CD14-positive monocyte (primary cell): ENCODE results near the gene PRAC1. TPM values are rescaled to one million over a fixed set of nuclear protein-coding genes. Genes with fewer than 3 reads are reported as not detected.
A peak's percentile ranks its signal among the peaks of the same experiment; 100 is the strongest.

Source experiments
- DNase-seq, 3 donors: peaks; one replicate each; pipeline ENCODE4 v3.0.0-alpha.2; 2011 to 2022
- H2AFZ ChIP-seq: 2 replicates; pipeline ENCODE4 v1.6.0; 2012; ENCODE audit warnings: mild to moderate bottlenecking, low read depth, low read length, inconsistent platforms; ENCODE audit not compliant: insufficient read depth, poor library complexity, severe bottlenecking
- H3K27ac ChIP-seq, 2 donors: 1 replicate in 1 of 2; 2 replicates in 1 of 2; pipeline ENCODE4 v1.5.1; 2012 to 2013; ENCODE audit warnings: low read length in 2 of 2, control low read depth in 1 of 2, inconsistent platforms in 1 of 2, low read depth in 1 of 2, mild to moderate bottlenecking in 1 of 2
- H3K27me3 ChIP-seq, 2 donors: one replicate each; pipeline versions ENCODE4 v1.6.0 to v1.6.1; 2011 to 2013; ENCODE audit warnings: low read length in 2 of 2; ENCODE audit not compliant: control insufficient read depth in 2 of 2, insufficient read depth in 2 of 2
- H3K36me3 ChIP-seq, 2 donors: replicated peaks in 1 of 2; 1 replicate in 1 of 2; 2 replicates in 1 of 2; pipeline versions ENCODE4 v1.5.1 to v1.6.1; 2012 to 2013; ENCODE audit warnings: low read length in 2 of 2, control low read depth in 1 of 2, inconsistent platforms in 1 of 2, mild to moderate bottlenecking in 1 of 2; ENCODE audit not compliant: insufficient read depth in 2 of 2, control insufficient read depth in 1 of 2
- H3K4me1 ChIP-seq, 2 donors: 1 replicate in 1 of 2; 2 replicates in 1 of 2; pipeline versions ENCODE4 v1.5.1 to v1.6.1; 2012 to 2013; ENCODE audit warnings: low read length in 2 of 2, control low read depth in 1 of 2, inconsistent platforms in 1 of 2, mild to moderate bottlenecking in 1 of 2, moderate library complexity in 1 of 2; ENCODE audit not compliant: insufficient read depth in 2 of 2, control insufficient read depth in 1 of 2
- H3K4me2 ChIP-seq: replicated peaks from 2 replicates; pipeline ENCODE3; 2012; ENCODE audit warnings: low read length, moderate library complexity, mild to moderate bottlenecking; ENCODE audit not compliant: poor library complexity, severe bottlenecking; ENCODE audit errors: extremely low read depth
- H3K4me3 ChIP-seq, 3 experiments: fragments of 200-600 bp in 1 of 3; sonication (generic) in 1 of 3; replicated peaks in 1 of 3; 1 replicate in 2 of 3; 2 replicates in 1 of 3; pipeline ENCODE4 v1.5.1; 2011 to 2013; ENCODE audit warnings: low read length in 3 of 3, mild to moderate bottlenecking in 3 of 3, control low read depth in 2 of 3, low read depth in 2 of 3, inconsistent platforms in 1 of 3, moderate library complexity in 1 of 3
- H3K79me2 ChIP-seq: 2 replicates; pipeline ENCODE4 v1.6.0; 2012; ENCODE audit warnings: mild to moderate bottlenecking, control low read depth, inconsistent platforms, low read length, moderate library complexity; ENCODE audit not compliant: insufficient read depth
- H3K9ac ChIP-seq: 2 replicates; pipeline ENCODE4 v1.6.0; 2017; ENCODE audit warnings: low read length, mild to moderate bottlenecking; ENCODE audit not compliant: insufficient read depth, poor library complexity, severe bottlenecking
- H3K9me3 ChIP-seq, 2 donors: replicated peaks in 1 of 2; 1 replicate in 1 of 2; 2 replicates in 1 of 2; pipeline versions ENCODE4 v1.5.1 to v1.6.1; 2012 to 2013; ENCODE audit warnings: low read length in 2 of 2, control low read depth in 1 of 2; ENCODE audit not compliant: control insufficient read depth in 1 of 2, insufficient read depth in 1 of 2
- H4K20me1 ChIP-seq: 2 replicates; pipeline ENCODE4 v1.6.0; 2012; ENCODE audit warnings: mild to moderate bottlenecking, low read length, control low read depth, moderate library complexity; ENCODE audit not compliant: insufficient read depth
- H3K27ac Mint-ChIP-seq, 7 donors: one replicate each; pipeline ENCODE4 v1.8.0; 2020; ENCODE audit warnings: mild to moderate bottlenecking in 7 of 7, mixed read lengths in 7 of 7, moderate library complexity in 6 of 7, inconsistent platforms in 2 of 7
- H3K27me3 Mint-ChIP-seq, 3 donors: one replicate each; pipeline ENCODE4 v1.8.0; 2021 to 2022; ENCODE audit warnings: low read depth in 3 of 3, mild to moderate bottlenecking in 3 of 3, mixed read lengths in 3 of 3, moderate library complexity in 3 of 3, inconsistent platforms in 1 of 3
- H3K36me3 Mint-ChIP-seq, 2 donors: one replicate each; pipeline ENCODE4 v1.8.0; 2020; ENCODE audit warnings: mixed read lengths in 2 of 2, inconsistent platforms in 1 of 2, mild to moderate bottlenecking in 1 of 2
- H3K4me1 Mint-ChIP-seq: one replicate; pipeline ENCODE4 v1.8.0; 2020; ENCODE audit warnings: mild to moderate bottlenecking, mixed read lengths
- H3K4me3 Mint-ChIP-seq, 2 donors: one replicate each; pipeline ENCODE4 v1.8.0; 2020; ENCODE audit warnings: mild to moderate bottlenecking in 2 of 2, mixed read lengths in 2 of 2, moderate library complexity in 1 of 2
- H3K9me3 Mint-ChIP-seq, 7 donors: one replicate each; pipeline ENCODE4 v1.8.0; 2020 to 2022; ENCODE audit warnings: mixed read lengths in 7 of 7, mild to moderate bottlenecking in 6 of 7, moderate library complexity in 6 of 7, inconsistent platforms in 2 of 7
- CTCF ChIP-seq: fragments of 200-600 bp; IDR thresholded peaks from one replicate; pipeline ENCODE4 v1.8.0; 2022; ENCODE audit warnings: antibody characterized with exemption, mild to moderate bottlenecking
- WGBS: methylation state at CpG from one replicate; pipeline ENCODE4 v1.1.5; 2013; ENCODE audit warnings: missing lambda C conversion rate; ENCODE audit not compliant: insufficient coverage; 5-methylcytosine and 5-hydroxymethylcytosine counted together
- intact Hi-C, 2 donors: fragments of 100-400 bp; cut with micrococcal nuclease; formaldehyde crosslinking; loops; one replicate each; pipeline versions ENCODE4 v1.15.0 to v1.15.1; 2023
- polyA plus RNA-seq, 3 donors: library from polyadenylated mRNA; depleted of rRNA in 1 of 3; unstranded in 2 of 3; stranded (reverse) in 1 of 3; fragments of 300-500 nt in 2 of 3; fragments of >200 nt in 1 of 3; fragmentation: Illumina TruSeq in 2 of 3; gene quantifications; 1 replicate in 2 of 3; 2 replicates in 1 of 3; pipeline ENCODE4 v1.2.3, GENCODE V29; 2012 to 2021

PRAC1 gene
- polyA plus RNA-seq, 3 donors: not detected

- Mint-ChIP-seq H3K36me3 (peaks cover 0 to 12% of the 10 kb centered on the region in 2 donors), H3K27me3 (peaks cover 85 to 97% (median 96%) of the 10 kb centered on the region in 3 donors), H3K4me3 (peak overlapping the region in 1 of 2 donors; percentile 82), H3K4me1 (peaks cover 25% of the 10 kb centered on the region), H3K9me3 (peaks cover 0 to 28% (median 19%) of the 10 kb centered on the region in 7 donors), H3K27ac (no peak overlapping the region)
- DNase-seq: no peak
- H3K36me3 ChIP-seq: no peaks in the 10 kb centered on the region
- peaks cover 3 to 37% of the 10 kb centered on the region in 2 donors for H3K9me3 ChIP-seq
- peaks cover 85 to 99% of the 10 kb centered on the region in 2 donors for H3K27me3 ChIP-seq
- H3K9ac ChIP-seq: no peak overlapping the region
- H3K4me3 ChIP-seq: no peak overlapping the region
- no peaks in the 10 kb centered on the region for H4K20me1 ChIP-seq
- intact Hi-C loops: no loop called here
- peaks cover 19 to 20% of the 10 kb centered on the region in 2 donors for H3K4me1 ChIP-seq
- H3K79me2 ChIP-seq: no peaks in the 10 kb centered on the region
- peak overlapping the region; percentile 21 for H2AFZ ChIP-seq
- H3K4me2 ChIP-seq: no peak overlapping the region
- no peak for TF ChIP-seq CTCF
- WGBS: 2% methylated on average over 71 of the region's 80 CpGs
- no peak overlapping the region for H3K27ac ChIP-seq
These were observed 3.3 kb downstream of the PRAC1 start for GRCh38 chr17:48718761-48719641.

- Histone ChIP-seq H3K79me2 (no peaks in the 10 kb centered on the region), H3K4me2 (no peak overlapping the region), H4K20me1 (no peaks in the 10 kb centered on the region), H3K9me3 (peaks cover 3 to 31% of the 10 kb centered on the region in 2 donors), H3K4me3 (no peak overlapping the region), H2AFZ (no peak overlapping the region), H3K4me1 (peaks cover 12 to 13% of the 10 kb centered on the region in 2 donors), H3K27ac (no peak overlapping the region), H3K9ac (no peak overlapping the region), H3K27me3 (peaks cover 78 to 99% of the 10 kb centered on the region in 2 donors), H3K36me3 (no peaks in the 10 kb centered on the region)
- H3K36me3 Mint-ChIP-seq: peaks cover 0 to 8% of the 10 kb centered on the region in 2 donors
- TF ChIP-seq CTCF: no peak
- H3K27ac Mint-ChIP-seq: no peak overlapping the region
- H3K4me3 Mint-ChIP-seq: peak overlapping the region in 1 of 2 donors; percentile 81
- no peak for DNase-seq
- intact Hi-C loops: no loop called here
- WGBS: 3% methylated on average over 12 of the region's 24 CpGs
- peaks cover 18% of the 10 kb centered on the region for H3K4me1 Mint-ChIP-seq
- H3K27me3 Mint-ChIP-seq: peaks cover 85 to 97% (median 95%) of the 10 kb centered on the region in 3 donors
- H3K9me3 Mint-ChIP-seq: peaks cover 0 to 24% (median 15%) of the 10 kb centered on the region in 7 donors
These were observed 4.0 kb downstream of the PRAC1 start for GRCh38 chr17:48718227-48718760.
